Stimulated activated CD4-positive, alpha-beta T cell treated with anti-CD3 and anti-CD28 coated beads, Interleukin-1b, Interleukin-23, amount 100 ng/mL, for 24 hours (primary cell): ENCODE results near the gene KLHL36.

ENCODE experiments used
- DNase-seq, 4 experiments: peaks; one replicate each; pipeline ENCODE4 v3.0.0-alpha.2; 2020; ENCODE audit warnings: low read depth in 4 of 4, low spot score in 1 of 4

Gene KLHL36

GRCh38 chr16:84641643-84642358 is 6.5 kb upstream of the KLHL36 start:
- no peak for DNase-seq

DNA sequence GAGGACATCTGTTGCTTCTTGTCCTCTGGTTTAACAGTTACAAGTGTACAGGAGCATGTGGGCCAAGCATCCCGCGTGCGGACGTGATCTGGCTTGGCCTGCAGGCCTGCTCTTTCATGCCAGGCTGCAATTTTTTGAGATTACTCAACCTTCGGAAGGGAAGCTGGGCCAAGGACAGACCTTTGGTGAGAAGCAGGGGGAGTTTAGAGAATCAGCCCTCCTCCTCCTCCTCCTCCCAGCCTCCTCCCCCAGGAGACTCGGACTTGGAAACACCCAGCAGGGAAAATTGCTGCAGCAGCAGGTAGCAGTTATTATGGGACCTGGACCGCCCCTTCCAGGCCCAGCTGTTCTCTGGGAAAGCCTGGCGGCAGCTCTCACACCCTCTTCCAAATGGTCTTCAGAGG is 5.1 kb upstream of the KLHL36 start:
- DNase-seq = no peak

- DNase-seq = no peak
Measured at GRCh38 chr16:84643674-84644073, 4.6 kb upstream of the KLHL36 start.

GRCh38 chr16:84648595-84649510 is 542 bp downstream of the KLHL36 start:
- DNase-seq = peak in 1 of 4 experiments; percentile 21

DNA sequence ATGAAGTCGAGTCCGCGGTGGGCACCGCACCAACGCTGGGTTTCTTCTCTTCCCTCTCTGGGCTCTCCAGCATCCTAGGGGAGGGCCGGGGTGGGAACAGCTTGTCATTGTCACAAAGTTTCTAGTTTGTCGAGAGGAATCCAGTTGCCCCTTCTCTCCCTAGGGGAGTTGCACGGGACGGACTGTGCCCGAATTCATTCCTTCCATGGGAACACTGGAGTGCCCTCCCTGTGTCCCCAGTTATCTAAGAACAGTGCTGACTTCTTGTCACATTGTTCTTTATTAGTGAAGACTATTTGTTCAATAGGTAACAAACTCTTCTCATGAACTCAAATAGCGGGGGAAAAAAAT is 1.2 kb downstream of the KLHL36 start:
- DNase-seq = no peak

DNA sequence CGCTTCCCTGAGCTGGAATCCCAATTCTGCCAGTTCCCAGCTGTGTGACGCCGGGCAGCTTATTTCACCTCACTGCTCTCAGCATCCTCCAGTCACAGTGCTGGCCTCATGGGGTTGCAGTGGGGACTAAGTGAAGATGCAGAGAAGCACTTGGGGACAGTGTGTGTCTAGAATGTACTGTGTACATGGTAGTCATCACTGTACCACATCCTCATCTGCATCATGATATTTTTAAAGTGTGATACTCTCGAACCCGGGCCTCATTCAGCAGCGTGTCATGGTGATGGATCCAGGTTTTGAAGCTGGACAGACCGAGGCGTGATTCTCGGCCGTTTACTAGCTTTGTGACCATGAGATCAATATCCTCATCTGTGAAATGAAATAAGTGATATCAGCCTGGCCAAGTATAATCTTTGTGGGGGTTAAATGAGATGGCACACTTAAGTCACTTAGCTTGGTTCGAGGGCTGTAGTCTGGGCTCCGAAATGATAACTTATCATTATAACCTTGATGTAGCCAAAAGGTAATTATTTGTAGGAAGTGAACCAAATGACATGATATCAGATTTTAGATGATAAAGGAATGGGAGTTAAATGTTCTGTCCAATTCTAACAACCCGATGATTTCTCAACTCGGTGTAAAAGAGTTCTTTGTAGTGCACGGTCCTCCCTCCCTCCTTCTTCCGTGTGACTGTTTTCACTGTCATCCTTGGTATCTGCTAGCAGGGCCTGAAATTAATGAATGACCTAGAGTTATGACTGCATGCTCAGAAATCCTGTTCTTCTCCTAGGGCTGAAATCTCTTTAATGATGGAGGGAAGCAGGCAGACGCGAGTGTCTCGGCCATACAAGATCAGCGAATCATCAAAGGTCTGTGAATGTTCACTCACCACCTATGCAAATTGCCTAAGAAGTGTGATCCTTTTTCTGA is 2.0 kb downstream of the KLHL36 start:
- no peak for DNase-seq

- no peak for DNase-seq
Measured at GRCh38 chr16:84652566-84652965, 4.3 kb downstream of the KLHL36 start.

DNA sequence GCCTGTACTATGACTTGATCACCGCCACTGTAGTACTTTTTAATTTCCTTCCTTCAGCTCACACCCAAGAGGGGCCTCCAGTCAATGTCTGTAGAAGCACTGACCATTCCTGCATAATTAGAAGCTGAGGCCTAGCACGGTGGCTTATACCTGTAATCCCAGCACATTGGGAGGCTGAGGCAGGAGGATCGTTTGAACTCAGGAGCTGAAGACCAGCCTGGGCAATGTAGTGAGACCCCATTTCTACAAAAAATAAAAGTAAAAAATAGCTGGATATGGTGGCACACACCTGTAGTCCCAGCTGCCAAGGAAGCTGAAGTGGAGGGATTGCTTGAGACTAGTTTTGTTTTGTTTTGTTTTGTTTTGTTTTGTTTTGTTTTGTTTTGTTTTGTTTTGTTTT is 5.9 kb downstream of the KLHL36 start:
- no peak for DNase-seq

GRCh38 chr16:84654998-84655397 is 6.7 kb downstream of the KLHL36 start:
- DNase-seq = no peak

DNA sequence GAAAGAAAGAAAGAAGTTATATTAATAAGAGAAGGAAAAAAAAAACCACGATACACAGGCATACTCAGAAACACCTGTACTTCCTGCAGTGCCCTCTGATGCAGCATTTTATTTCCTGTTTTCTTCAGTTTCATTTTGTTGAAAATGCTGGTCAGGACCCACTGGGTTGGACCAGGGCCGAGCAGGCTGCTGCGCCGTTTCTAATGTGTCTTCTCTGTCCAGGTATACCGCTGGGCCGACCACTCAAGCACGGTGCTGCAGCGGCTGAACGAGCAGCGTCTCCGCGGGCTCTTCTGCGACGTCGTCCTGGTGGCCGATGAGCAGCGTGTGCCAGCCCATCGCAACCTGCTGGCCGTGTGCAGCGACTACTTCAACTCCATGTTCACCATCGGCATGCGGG is 8.3 kb downstream of the KLHL36 start:
- DNase-seq = no peak

DNA sequence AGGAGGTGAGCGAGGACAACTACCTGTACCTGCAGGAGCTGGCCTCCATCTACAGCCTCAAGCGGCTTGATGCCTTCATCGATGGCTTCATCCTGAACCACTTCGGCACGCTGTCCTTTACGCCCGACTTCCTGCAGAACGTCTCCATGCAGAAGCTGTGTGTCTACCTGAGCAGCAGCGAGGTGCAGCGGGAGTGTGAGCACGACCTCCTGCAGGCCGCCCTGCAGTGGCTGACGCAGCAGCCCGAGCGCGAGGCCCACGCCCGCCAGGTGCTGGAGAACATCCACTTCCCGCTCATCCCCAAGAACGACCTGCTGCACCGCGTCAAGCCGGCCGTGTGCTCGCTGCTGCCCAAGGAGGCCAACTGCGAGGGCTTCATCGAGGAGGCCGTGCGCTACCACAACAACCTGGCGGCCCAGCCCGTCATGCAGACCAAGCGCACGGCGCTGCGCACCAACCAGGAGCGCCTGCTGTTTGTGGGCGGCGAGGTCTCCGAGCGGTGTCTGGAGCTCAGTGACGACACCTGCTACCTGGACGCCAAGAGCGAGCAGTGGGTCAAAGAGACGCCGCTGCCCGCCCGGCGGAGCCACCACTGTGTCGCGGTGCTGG is 9.0 kb downstream of the KLHL36 start:
- DNase-seq = no peak

DNA sequence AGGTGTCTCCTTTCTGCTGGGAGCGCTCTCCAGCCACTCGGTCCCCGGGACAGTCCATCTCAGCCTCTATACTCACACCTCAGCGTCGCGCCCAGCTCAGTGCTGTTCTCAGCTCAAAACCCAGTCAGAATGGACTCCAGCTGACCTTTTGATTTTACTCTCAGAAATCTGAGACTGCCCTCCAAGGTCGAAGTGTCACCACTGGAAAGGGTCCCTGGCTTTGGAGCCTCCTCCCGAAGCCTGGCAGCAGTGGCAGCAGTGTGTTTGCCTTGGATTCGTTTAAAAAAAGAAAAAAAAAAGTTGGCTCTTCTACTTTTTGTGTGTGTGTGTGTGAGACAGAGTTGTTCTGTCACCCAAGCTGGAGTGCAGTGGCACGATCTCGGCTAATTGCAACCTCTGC is 10.4 kb downstream of the KLHL36 start:
- DNase-seq = no peak

- DNase-seq = no peak
Measured at GRCh38 chr16:84659656-84660300, 11.5 kb downstream of the KLHL36 start.

- no peak for DNase-seq
Measured at GRCh38 chr16:84660973-84661372, 12.7 kb downstream of the KLHL36 start.

- no peak for DNase-seq
Measured at GRCh38 chr16:84661418-84662060, 13.2 kb downstream of the KLHL36 start.

GRCh38 chr16:84662471-84662870 is 14.2 kb downstream of the KLHL36 start:
- no peak for DNase-seq

DNA sequence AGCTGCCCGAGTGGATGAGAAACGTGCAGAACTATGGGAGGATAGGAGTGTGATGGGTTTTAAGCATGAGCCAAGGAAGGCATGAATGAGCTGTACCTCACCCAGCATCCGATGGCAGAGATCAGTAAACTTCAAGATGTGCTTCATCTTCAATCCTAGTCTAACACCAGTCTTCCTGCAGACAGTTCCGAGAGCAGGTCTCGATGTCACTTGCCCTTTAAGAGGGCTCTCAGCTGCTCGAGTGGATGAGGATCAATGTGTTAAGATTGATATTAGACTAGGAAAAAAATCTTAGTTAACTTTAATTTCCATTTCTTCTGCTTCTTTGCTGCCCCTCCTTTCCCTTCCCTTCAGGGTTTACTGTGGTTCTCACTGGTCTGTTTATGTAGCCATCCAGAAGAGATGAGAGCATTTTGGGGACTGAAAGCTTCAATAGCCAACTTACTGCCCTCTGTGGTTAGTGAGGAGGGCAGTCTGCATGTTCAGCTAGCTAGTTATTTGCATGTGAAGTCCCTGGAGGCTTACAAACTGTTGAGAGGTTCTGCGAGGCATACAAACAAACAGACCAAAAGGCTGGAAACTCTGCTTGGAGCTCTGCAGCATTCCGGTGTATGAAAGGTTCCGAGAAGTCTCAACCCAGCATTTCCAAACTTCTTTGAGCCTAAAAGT is 15.3 kb downstream of the KLHL36 start:
- DNase-seq = no peak

- DNase-seq = no peak
Measured at GRCh38 chr16:84665359-84665758, 17.0 kb downstream of the KLHL36 start.

- DNase-seq = no peak
Measured at GRCh38 chr16:84665843-84666242, 17.5 kb downstream of the KLHL36 start.
